Activated T-cell treated with anti-CD3 and anti-CD28 coated beads for 1 hour (primary cell): ENCODE measurements around the gene CDHR5.
"Not testable (repeated sequence)": the region's sequence is repeated elsewhere in the genome, so short reads cannot be mapped to it uniquely, and the experiment has no call there.

Experiments used
- DNase-seq: peaks from one replicate; pipeline ENCODE4 v3.0.0-alpha.2; 2020; ENCODE audit warnings: low read depth

CDHR5 gene

GRCh38 chr11:624705-625635, at the start of gene CDHR5:
TSS of gene CDHR5 (minus strand) at chr11:624955. CDS start at chr11:624902, 53 bp downstream.
- no peak for DNase-seq

GRCh38 chr11:674406-674805, 49.7 kb upstream of the CDHR5 start:
- DNase-seq, result no peak

DNA sequence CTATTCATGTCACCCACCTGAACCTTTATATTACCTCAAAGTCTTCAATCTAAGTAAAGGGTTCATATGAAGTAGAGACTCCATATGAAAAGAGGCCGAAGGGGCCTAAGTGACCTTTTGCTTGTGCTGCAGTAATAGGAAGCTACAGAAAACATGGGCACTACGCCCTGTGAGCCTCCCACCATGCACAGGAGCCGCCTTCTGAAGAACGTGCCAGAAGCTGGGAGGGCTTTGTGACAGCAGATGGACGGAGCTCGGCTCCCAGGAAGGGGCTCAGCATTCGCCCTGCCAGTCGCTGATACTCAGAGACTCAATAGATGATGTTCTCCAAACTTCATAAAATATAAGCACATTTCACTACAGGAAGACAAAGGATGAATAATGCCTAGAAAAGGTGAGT, 49.1 kb upstream of the CDHR5 start:
- no peak for DNase-seq

DNA sequence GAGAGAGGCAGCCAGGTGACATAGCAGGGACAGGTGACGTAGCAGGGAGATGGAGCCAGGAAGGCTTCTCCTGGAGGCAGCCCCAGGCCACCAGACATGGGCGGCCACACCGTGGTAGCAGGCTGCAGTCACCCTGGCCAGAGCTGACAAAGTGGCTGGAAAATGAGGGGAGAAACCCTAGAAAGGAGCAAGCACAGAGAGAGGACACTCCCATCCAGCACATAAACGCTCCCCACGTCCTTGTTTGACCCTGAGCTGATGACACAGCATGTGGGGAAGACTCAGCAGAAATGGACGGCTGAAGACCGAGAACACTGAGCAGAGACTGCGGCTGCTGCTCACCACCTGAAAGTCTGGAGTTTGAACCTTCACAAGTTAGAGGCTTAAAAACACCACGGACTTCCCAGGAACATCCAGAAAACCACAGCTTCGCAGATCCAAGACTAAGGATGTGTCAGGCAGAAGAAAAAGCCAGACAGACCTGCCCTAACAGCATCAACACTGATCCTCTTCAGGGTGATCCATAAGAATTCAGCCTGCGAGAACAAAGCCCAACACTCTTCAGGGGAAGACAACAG, 41.0 kb upstream of the CDHR5 start:
- DNase-seq, result no peak

GRCh38 chr11:665062-665703, 40.4 kb upstream of the CDHR5 start:
- DNase-seq, result no peak

DNA sequence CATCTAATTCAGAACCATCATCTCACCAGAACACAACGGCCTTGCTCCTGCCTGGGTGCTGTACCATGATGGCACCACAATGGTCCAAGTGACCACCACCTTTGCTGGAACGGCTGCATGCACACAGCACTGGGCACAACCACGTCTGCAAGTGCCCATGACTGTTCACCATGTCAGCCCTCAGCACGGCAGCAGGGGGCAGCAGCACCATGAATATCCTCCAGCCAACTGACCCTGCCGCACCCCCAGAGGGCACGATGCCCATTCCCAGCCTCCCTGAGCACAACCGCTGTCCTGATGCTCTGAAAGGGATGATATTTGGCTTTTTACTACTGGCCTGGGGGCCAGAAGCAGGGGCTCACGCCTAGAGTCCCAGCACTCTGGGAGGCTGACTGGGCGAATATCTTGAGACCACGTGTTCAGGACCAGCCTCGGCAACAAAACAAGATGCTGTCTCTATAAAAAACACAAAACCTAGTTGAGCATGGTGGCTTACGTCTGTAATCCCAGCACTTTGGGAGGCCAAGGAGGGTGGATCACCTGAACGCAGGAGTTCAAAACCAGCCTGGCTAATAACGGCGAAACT, 38.0 kb upstream of the CDHR5 start:
- peak; percentile 22 for DNase-seq

DNA sequence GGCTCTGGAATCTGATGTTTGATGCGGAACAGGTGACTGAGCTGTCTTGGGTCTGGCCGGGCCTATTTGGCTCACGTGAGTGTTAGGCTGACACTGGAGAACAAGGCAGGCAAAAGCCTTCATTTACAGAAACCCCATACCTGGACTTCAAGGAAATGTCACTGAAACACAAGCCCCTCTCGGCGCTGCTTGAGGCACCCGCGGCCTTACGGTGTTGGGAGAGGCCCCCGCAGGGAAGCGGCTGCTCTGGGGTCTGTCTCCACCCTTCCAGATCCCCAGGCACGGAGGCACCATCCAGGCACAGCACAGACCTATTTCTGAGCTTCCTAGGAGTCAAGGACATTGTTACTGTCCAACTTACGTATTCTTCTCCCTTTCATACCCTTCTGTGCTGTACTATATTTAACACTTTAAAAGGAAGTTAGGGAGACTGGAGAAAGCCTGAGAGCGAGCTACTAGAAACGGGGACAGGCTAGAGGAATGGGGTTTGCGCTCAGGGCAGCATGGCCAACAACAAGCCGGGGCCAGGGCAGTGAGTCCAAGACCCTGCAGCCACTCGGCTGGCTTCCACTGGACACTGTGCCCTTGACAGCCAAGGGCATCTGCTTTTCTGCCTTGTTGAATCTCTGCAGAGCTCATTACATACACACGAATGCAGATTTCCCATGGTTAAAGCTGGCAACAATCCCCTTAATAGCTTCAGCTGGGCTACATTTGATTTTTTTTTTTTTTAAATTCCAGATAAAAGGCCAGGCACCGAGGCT, 36.1 kb upstream of the CDHR5 start:
- DNase-seq, result no peak

DNA sequence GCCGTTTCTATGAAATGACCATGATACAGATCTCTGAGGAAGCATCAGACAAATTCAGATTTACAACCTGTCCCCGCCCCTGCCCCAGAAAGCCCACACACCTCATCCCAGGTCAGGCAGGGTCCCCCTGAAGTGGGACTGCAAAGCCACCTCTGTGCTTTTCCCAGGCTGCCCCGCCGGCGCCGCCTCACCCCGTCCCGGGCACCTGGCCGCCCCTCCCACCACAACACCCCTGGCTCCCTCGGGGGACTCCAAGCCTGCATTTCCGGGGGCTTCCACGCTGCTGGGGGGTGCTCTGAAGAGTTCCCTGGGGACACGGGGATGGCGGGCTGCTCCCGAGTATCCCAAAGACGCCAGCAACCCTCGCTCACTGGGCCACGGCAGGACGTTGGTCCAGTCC, 35.5 kb upstream of the CDHR5 start:
- no peak for DNase-seq

DNA sequence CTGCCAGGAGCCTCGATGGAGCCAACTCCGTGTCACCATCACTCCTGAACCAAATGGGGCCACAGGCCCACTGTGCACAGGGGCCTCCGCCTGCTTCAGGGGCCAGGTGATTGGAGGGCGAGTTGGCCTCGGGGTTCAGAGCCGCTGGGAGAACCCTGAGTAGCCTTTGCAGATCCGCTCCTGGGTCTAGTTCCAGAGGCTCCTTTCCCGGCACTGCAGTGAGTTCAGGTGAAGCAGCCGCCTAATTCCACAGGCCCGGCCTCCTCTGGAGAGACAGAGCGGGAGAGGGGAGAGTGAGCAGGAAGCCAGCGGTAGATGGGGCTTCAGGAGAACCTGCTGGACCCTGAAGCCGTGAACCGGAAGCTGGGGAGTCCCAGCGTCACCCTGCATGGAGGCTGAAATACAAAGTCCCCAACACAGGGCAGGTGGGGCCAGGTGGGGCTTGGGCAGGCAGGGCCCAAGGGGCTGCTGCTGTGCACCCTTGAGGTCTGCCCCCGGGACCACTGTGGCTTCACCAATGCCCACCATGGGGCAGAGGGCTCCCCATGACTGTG, 34.9 kb upstream of the CDHR5 start:
- no peak for DNase-seq

DNA sequence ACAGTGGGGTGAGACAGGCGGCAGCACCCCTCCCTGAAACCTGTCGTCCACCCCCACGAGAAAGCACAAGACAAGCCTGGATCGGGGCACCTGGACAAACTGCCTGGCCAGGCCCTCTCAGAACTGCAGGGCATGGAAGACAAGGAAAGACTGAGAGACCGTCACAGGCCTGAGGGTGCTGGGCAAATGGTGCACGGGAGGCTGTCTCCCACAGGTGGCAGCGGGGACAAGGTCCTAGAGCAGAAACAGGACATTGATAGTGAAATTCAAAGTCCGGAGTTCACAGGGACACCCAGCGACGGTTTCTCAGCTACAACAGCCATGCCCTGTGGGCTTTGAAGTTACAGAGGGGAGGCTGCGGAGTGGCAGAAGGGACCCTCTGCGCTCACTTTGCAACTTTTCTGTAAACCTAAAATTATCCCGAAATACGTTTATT, 33.0 kb upstream of the CDHR5 start:
- DNase-seq, result no peak

- no peak for DNase-seq
Measured at GRCh38 chr11:656866-657265, 32.1 kb upstream of the CDHR5 start.

GRCh38 chr11:656426-656825, 31.7 kb upstream of the CDHR5 start:
- no peak for DNase-seq

- no peak for DNase-seq
Measured at GRCh38 chr11:655036-655726, 30.4 kb upstream of the CDHR5 start.

- DNase-seq, result not testable (repeated sequence)
Measured at GRCh38 chr11:654444-654843, 29.7 kb upstream of the CDHR5 start.

DNA sequence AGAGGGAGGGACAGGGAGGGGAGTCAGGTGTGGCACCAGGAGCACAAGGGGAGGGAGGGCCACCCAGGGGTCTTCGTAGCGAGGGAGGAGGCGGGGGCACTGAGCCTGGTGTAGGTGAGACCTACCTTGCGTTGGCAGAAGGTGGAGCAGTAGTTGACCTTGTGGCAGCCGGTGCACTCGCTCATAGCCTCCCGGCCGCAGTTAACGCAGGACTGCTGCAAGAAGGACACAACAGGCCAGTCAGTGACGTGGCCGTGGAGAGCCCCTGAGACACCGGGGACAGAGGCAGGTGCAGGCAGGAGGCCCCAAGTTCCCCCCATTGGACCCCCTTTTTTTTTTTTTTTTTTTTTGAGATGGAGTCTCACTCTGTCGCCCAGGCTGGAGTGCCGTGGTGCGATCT, 29.1 kb upstream of the CDHR5 start:
- DNase-seq, result no peak

- DNase-seq, result not testable (repeated sequence)
Measured at GRCh38 chr11:653136-653535, 28.4 kb upstream of the CDHR5 start.

GRCh38 chr11:650482-650881, 25.7 kb upstream of the CDHR5 start:
- no peak for DNase-seq

DNA sequence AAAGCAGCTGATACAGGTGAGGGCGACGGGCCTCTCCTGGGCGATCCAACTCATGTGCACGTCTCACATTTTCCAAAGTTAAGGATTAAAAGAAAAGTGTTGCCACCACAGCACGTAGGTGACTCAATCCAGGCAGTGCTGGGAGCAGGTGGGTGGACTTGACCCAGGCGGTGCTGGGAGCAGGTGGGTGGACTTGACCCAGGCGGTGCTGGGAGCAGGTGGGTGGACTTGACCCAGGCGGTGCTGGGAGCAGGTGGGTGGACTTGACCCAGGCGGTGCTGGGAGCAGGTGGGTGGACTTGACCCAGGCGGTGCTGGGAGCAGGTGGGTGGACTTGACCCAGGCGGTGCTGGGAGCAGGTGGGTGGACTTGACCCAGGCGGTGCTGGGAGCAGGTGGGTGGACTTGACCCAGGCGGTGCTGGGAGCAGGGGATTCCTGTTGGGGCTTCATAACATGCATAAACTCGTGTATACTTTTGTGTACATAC, 23.0 kb upstream of the CDHR5 start:
- DNase-seq, result not testable (repeated sequence)

DNA sequence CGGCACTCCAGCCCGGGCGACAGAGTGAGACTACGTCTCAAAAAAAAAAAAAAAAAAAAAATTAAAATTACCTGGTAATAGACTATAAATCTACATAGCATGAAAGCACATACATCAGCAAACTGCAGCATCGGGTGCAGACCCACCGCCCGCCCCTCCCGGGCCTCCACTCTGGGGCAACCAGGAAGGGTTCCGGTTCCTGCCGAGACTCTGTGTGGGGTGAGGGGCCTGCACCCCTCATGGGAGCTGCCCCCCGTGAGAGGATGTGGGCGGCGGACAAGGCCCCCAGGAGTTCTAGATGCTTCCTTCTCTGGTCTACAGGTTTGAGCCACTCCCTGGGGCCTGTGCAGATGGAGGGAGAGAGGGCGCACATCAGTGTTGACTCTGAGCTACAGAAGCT, 21.5 kb upstream of the CDHR5 start:
- DNase-seq, result no peak

DNA sequence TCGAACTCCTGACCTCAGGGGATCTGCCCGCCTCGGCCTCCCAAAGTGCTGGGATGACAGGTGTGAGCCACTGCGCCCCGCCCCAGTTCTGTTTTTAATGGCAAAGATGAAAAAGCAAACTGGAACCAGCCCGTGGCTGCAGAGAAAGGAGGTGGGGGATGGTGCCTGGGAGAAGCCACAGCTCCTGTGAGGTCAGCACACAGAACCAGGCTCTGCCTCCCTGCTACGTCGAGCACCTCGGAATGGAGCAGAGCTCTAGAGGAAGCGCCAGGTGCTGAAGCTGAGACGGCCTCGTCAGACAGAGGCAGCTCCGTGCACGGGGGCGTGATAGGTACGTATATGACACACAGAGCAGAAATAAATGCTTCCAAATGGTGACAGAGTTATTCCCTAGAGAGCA, 20.8 kb upstream of the CDHR5 start:
- no peak for DNase-seq
